ENCODE measurements around the gene CLCN6. TPM values are rescaled to one million over a fixed set of nuclear protein-coding genes. Genes with fewer than 3 reads are reported as not detected.

Gene CLCN6
- total and polyA plus RNA-seq, 2 experiments from 2014 or later, result 14.1 to 23.6 TPM

DNA sequence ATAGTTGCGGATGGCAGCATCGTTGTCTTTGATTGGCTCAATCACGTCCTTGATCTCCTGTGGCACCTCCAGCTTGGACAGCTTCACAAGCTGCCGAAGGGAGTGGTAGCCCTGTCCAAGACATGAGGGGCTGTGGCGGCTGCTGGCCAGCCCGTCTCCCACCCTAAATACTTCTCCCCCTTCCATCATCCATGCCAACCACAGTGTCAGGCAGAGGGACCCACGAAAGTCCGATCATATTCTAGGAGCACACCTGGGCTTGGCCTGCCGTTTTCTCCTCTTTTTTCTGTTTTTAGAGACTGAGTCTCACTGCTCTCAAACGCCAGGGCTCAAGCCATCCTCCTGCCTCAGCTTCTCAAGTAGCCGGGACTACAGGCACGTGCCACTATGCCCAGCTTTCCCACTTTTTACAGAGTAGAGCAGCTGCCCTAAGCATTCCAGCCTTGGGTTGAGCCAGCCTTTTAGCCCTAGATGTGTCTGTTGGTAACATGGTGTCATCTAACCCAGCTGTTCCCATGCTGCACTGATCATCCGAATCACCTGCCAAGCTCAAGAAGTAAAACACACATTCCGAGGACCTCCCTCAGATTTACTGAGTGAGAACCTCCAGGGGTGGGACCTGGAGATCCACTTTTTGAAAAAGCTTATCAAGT, 10.6 kb upstream of the CLCN6 start:
- Histone ChIP-seq H3K9me2 (replicated peaks; ENCODE audit: insufficient read depth) (no peaks in the 10 kb centered on the region), H3K4me2 (no peak overlapping the region), H3K9me3 (ENCODE audit: low read depth) (no peaks in the 10 kb centered on the region), H3K4me1 (ENCODE audit: insufficient read depth) (peaks cover 24% of the 10 kb centered on the region), H3K27ac (no peak overlapping the region), H2AFZ (no peak overlapping the region), H4K20me1 (ENCODE audit: insufficient read depth, poor library complexity, severe bottlenecking) (no peaks in the 10 kb centered on the region), H3K79me2 (peaks cover under 1% of the 10 kb centered on the region), H3K36me3 (replicated peaks; ENCODE audit: insufficient read depth, low read depth) (no peaks in the 10 kb centered on the region), H3K4me3 (no peak overlapping the region), H3K27me3 (no peaks in the 10 kb centered on the region)
- WGBS (ENCODE audit: low lambda C conversion rate, missing lambda C conversion rate), result 86% methylated on average over 14 of the region's 14 CpGs
- TF ChIP-seq EZH2phosphoT487 (IDR thresholded peaks at IDR 0.05; ENCODE audit: low read depth, severe bottlenecking, unreplicated experiment) (no peak), EZH2 (IDR thresholded peaks at IDR 0.05; ENCODE audit: borderline replicate concordance) (no peak)
- TF ChIP-seq, protein P1, sequence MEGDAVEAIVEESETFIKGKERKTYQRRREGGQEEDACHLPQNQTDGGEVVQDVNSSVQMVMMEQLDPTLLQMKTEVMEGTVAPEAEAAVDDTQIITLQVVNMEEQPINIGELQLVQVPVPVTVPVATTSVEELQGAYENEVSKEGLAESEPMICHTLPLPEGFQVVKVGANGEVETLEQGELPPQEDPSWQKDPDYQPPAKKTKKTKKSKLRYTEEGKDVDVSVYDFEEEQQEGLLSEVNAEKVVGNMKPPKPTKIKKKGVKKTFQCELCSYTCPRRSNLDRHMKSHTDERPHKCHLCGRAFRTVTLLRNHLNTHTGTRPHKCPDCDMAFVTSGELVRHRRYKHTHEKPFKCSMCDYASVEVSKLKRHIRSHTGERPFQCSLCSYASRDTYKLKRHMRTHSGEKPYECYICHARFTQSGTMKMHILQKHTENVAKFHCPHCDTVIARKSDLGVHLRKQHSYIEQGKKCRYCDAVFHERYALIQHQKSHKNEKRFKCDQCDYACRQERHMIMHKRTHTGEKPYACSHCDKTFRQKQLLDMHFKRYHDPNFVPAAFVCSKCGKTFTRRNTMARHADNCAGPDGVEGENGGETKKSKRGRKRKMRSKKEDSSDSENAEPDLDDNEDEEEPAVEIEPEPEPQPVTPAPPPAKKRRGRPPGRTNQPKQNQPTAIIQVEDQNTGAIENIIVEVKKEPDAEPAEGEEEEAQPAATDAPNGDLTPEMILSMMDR (IDR thresholded peaks at IDR 0.05; ENCODE audit: poor library complexity), result no peak
- no peak for DNase-seq (ENCODE audit: low spot score)

DNA sequence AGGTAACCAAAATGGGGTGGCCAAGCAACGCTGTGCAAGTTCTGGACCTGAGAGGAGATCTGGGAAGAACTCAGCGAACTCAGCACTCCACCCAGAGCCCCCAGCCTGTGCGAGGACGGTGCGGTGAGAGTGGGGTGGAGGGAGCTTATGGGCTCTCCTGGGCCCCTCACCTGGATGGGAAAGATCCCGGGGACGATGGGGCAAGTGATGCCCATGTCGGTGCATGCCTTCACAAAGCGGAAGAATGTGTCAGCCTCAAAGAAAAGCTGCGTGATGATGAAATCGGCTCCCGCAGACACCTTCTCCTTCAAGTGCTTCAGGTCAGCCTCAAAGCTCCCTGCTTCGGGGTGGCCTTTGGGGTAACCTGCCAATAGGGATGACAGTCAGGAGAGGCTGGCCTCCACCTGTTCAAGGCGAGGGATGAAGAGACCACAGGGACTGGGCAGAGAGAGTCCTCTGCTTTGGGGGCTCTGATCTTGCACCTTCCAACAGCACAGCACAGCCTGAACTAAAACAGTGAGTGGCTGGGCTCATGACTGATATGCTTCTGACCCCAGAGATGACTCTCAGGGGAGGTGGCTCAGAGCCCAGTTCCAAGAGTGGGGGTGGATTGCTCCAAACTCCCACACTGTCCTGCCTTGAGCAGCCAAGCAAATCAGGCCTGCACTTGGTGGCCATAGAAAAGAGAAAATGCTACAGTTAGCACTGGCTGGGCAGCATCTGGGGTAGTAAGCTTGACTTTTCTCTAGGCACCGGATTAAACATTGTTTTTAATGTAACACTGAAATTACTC, 9.8 kb upstream of the CLCN6 start:
- WGBS (ENCODE audit: low lambda C conversion rate, missing lambda C conversion rate), result 94% methylated on average over 15 of the region's 15 CpGs
- Histone ChIP-seq H4K20me1 (ENCODE audit: insufficient read depth, poor library complexity, severe bottlenecking) (no peaks in the 10 kb centered on the region), H3K4me3 (no peak overlapping the region), H3K27me3 (no peaks in the 10 kb centered on the region), H3K79me2 (peaks cover 7% of the 10 kb centered on the region), H3K27ac (no peak overlapping the region), H3K4me1 (ENCODE audit: insufficient read depth) (peaks cover 18% of the 10 kb centered on the region), H2AFZ (no peak overlapping the region), H3K36me3 (replicated peaks; ENCODE audit: insufficient read depth, low read depth) (no peaks in the 10 kb centered on the region), H3K9me3 (ENCODE audit: low read depth) (no peaks in the 10 kb centered on the region), H3K9me2 (replicated peaks; ENCODE audit: insufficient read depth) (no peaks in the 10 kb centered on the region), H3K4me2 (no peak overlapping the region)
- no peak for TF ChIP-seq EZH2phosphoT487 (IDR thresholded peaks at IDR 0.05; ENCODE audit: low read depth, severe bottlenecking, unreplicated experiment)
- TF ChIP-seq, protein P1 (IDR thresholded peaks at IDR 0.05; ENCODE audit: poor library complexity), result no peak
- TF ChIP-seq EZH2 (IDR thresholded peaks at IDR 0.05; ENCODE audit: borderline replicate concordance), result no peak
- no peak for DNase-seq (ENCODE audit: low spot score)

DNA sequence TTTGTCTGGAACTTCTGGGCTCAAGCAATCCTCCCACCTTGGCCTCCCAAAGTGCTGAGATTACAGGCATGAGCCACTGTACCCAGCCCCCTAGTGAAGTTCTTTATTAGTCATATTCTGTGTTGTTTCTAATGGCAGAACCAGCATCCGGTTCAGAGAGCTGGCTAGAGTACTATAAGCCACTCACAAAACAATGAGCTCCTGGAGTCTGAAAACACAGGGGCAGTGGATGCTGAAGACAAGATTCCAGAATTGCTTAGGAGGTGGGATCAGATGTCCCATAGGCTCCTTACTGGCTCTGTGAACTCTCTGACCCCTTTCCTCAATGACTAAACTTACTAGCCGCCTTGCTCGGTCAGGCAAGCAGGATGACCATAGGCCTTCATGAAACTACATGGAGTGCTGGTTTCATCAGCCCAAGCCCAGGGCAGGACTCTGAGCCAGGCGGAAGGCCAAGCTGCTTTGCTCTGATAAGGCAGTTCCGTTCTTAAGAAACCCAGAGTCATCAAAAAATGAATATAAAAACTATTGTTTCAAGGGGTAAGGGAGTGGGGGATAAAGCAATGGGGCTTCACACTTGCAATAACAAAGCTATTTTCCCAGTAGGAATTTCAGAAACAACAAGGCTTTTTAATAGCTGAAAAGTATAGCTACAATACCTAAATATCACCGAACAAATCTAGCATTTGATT, 8.3 kb upstream of the CLCN6 start:
- TF ChIP-seq EZH2 (IDR thresholded peaks at IDR 0.05; ENCODE audit: borderline replicate concordance) (no peak), EZH2phosphoT487 (IDR thresholded peaks at IDR 0.05; ENCODE audit: low read depth, severe bottlenecking, unreplicated experiment) (no peak)
- TF ChIP-seq, protein P1 (IDR thresholded peaks at IDR 0.05; ENCODE audit: poor library complexity), result no peak

More for the DNA sequence above, 8.3 kb upstream of the CLCN6 start:
- 92% methylated on average over 6 of the region's 6 CpGs for WGBS (ENCODE audit: low lambda C conversion rate, missing lambda C conversion rate)
- Histone ChIP-seq H3K27me3 (no peaks in the 10 kb centered on the region), H2AFZ (no peak overlapping the region), H3K36me3 (replicated peaks; ENCODE audit: insufficient read depth, low read depth) (no peaks in the 10 kb centered on the region), H3K9me2 (replicated peaks; ENCODE audit: insufficient read depth) (no peaks in the 10 kb centered on the region), H3K79me2 (peaks cover 20% of the 10 kb centered on the region), H3K4me2 (no peak overlapping the region), H4K20me1 (ENCODE audit: insufficient read depth, poor library complexity, severe bottlenecking) (no peaks in the 10 kb centered on the region), H3K9me3 (ENCODE audit: low read depth) (no peaks in the 10 kb centered on the region), H3K27ac (peak overlapping the region; percentile 24), H3K4me1 (ENCODE audit: insufficient read depth) (peaks cover 10% of the 10 kb centered on the region), H3K4me3 (no peak overlapping the region)
- no peak for DNase-seq (ENCODE audit: low spot score)
